Activated CD8-positive, alpha-beta memory T cell treated with anti-CD3 and anti-CD28 coated beads, Interleukin-2, amount 50 U/mL, for 24 hours (primary cell): Measurements from ENCODE around the gene ATG5.
A peak's percentile ranks its signal among the peaks of the same experiment; 100 is the strongest.

Experiments used
- DNase-seq: peaks from one replicate; pipeline ENCODE4 v3.0.0-alpha.2; 2020; ENCODE audit errors: extremely low read depth

Gene ATG5

GRCh38 chr6:106325336-106326178, at the start of gene ATG5:
ATG5 (minus strand) TSS chr6:106325760; CDS start chr6:106316208, 9,552 bp downstream.
- peak; percentile 100 for DNase-seq

- DNase-seq = no peak
Measured at GRCh38 chr6:106373502-106374239, 48.1 kb upstream of the ATG5 start.

GRCh38 chr6:106372838-106373501, 47.4 kb upstream of the ATG5 start:
- no peak for DNase-seq

GRCh38 chr6:106370639-106371038, 45.1 kb upstream of the ATG5 start:
- DNase-seq = no peak

GRCh38 chr6:106369739-106370138, 44.2 kb upstream of the ATG5 start:
- DNase-seq = no peak

- DNase-seq = no peak
Measured at GRCh38 chr6:106363401-106364138, 38.0 kb upstream of the ATG5 start.

GRCh38 chr6:106360989-106361430, 35.5 kb upstream of the ATG5 start:
- DNase-seq = no peak

- peak; percentile 12 for DNase-seq
Measured at GRCh38 chr6:106360410-106360988, 34.9 kb upstream of the ATG5 start, which contains the start of gene CRYBG1. CRYBG1 (plus strand) TSS chr6:106360717; CDS start chr6:106360909, 192 bp downstream.

GRCh38 chr6:106359959-106360409, 34.4 kb upstream of the ATG5 start:
- DNase-seq = no peak

GRCh38 chr6:106356378-106356777, 30.8 kb upstream of the ATG5 start:
- DNase-seq = no peak

- DNase-seq = no peak
Measured at GRCh38 chr6:106347219-106347618, 21.7 kb upstream of the ATG5 start.

- DNase-seq = no peak
Measured at GRCh38 chr6:106339334-106340029, 13.9 kb upstream of the ATG5 start.

GRCh38 chr6:106334646-106335448, 9.3 kb upstream of the ATG5 start:
- peak; percentile 14 for DNase-seq

GRCh38 chr6:106324726-106325335, 729 bp downstream of the ATG5 start:
- DNase-seq = no peak

GRCh38 chr6:106321940-106322339, 3.6 kb downstream of the ATG5 start:
- no peak for DNase-seq

GRCh38 chr6:106318851-106319250, 6.7 kb downstream of the ATG5 start:
- no peak for DNase-seq

- no peak for DNase-seq
Measured at GRCh38 chr6:106318061-106318460, 7.5 kb downstream of the ATG5 start.

GRCh38 chr6:106316375-106316766, 9.2 kb downstream of the ATG5 start:
- no peak for DNase-seq

- DNase-seq = no peak
Measured at GRCh38 chr6:106315765-106316374, 9.7 kb downstream of the ATG5 start.
